Endothelial cell of umbilical vein (primary cell): ENCODE measurements around the gene FMNL2.

Source experiments
- EZH2 ChIP-seq: IDR thresholded peaks from 2 replicates; pipeline ENCODE4 v1.6.1; 2012; ENCODE audit warnings: borderline replicate concordance, low read depth, mild to moderate bottlenecking, moderate library complexity, low read length, inconsistent platforms; ENCODE audit not compliant: severe bottlenecking
- FOS ChIP-seq: IDR thresholded peaks from 2 replicates; pipeline ENCODE4 v1.6.1; 2011; ENCODE audit warnings: mild to moderate bottlenecking, low read length, moderate library complexity, borderline replicate concordance; ENCODE audit not compliant: insufficient read depth
- GATA2 ChIP-seq: IDR thresholded peaks from 2 replicates; pipeline ENCODE4 v1.7.0; 2011; ENCODE audit warnings: low read depth, mild to moderate bottlenecking, moderate library complexity, mixed read lengths, low read length; ENCODE audit not compliant: insufficient read length, insufficient read depth
- JUN ChIP-seq: IDR thresholded peaks from 2 replicates; pipeline ENCODE4 v1.6.1; 2011; ENCODE audit warnings: borderline replicate concordance, low read depth; ENCODE audit not compliant: insufficient read length, insufficient read depth
- POLR2A ChIP-seq: IDR thresholded peaks from 2 replicates; pipeline ENCODE4 v1.6.1; 2012; ENCODE audit warnings: low read depth, mild to moderate bottlenecking, control low read depth, low read length
- POLR2AphosphoS5 ChIP-seq: IDR thresholded peaks from 2 replicates; pipeline ENCODE4 v1.6.1; 2012; ENCODE audit warnings: low read depth, mild to moderate bottlenecking, control low read depth, low read length, moderate library complexity; ENCODE audit not compliant: insufficient read depth
- TF ChIP-seq, protein P1 (sequence below): IDR thresholded peaks from 2 replicates; pipeline ENCODE4 v1.6.1; 2011; ENCODE audit not compliant: insufficient read depth, insufficient read length
- TF ChIP-seq, protein P2 (sequence below), 2 donors: IDR thresholded peaks; 1 replicate in 1 of 2; 2 replicates in 1 of 2; pipeline ENCODE4 v1.5.1; 2011; ENCODE audit warnings: low read length in 2 of 2, mild to moderate bottlenecking in 2 of 2, moderate library complexity in 2 of 2, control low read depth in 1 of 2, inconsistent platforms in 1 of 2, low read depth in 1 of 2; ENCODE audit not compliant: insufficient read depth in 1 of 2; ENCODE audit errors: extremely low read depth in 1 of 2

DNA sequence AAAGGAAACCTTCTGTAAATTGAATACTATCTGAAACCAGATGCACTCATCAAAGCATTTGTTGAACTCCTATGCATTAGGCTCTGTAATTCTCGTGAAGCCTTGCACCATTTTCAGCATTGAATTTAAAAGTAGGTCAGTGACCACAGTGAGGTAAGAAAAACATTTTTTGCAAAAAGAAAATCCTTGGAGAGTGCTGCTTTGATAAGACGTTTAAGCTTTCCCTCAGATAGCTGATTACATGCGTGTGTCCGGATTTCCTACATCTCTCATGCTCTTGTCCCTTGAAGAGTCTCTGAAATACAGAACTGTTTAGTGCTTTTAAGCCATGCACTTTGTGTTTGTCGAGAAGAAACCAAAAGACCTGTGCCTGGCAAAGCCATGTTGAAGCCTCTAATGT, 113.6 kb downstream of the FMNL2 start:
- TF ChIP-seq, protein P1, sequence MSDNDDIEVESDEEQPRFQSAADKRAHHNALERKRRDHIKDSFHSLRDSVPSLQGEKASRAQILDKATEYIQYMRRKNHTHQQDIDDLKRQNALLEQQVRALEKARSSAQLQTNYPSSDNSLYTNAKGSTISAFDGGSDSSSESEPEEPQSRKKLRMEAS: no peak
- TF ChIP-seq, protein P2, sequence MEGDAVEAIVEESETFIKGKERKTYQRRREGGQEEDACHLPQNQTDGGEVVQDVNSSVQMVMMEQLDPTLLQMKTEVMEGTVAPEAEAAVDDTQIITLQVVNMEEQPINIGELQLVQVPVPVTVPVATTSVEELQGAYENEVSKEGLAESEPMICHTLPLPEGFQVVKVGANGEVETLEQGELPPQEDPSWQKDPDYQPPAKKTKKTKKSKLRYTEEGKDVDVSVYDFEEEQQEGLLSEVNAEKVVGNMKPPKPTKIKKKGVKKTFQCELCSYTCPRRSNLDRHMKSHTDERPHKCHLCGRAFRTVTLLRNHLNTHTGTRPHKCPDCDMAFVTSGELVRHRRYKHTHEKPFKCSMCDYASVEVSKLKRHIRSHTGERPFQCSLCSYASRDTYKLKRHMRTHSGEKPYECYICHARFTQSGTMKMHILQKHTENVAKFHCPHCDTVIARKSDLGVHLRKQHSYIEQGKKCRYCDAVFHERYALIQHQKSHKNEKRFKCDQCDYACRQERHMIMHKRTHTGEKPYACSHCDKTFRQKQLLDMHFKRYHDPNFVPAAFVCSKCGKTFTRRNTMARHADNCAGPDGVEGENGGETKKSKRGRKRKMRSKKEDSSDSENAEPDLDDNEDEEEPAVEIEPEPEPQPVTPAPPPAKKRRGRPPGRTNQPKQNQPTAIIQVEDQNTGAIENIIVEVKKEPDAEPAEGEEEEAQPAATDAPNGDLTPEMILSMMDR (IDR thresholded peaks at IDR 0.05; ENCODE audit: extremely low read depth in 1 of 2, insufficient read depth in 1 of 2, low read depth in 1 of 2, low read length in 2 of 2): no peak
- TF ChIP-seq POLR2AphosphoS5: no peak
- TF ChIP-seq POLR2A: no peak
- TF ChIP-seq EZH2: no peak
- TF ChIP-seq FOS: no peak
- TF ChIP-seq JUN: no peak
- no peak for TF ChIP-seq GATA2
